ENCODE results near the gene CD200R1L. TPM values are rescaled to one million over a fixed set of nuclear protein-coding genes. Genes with fewer than 3 reads are reported as not detected.

The CD200R1L gene
- total and polyA plus RNA-seq, 12 donors = not detected

DNA sequence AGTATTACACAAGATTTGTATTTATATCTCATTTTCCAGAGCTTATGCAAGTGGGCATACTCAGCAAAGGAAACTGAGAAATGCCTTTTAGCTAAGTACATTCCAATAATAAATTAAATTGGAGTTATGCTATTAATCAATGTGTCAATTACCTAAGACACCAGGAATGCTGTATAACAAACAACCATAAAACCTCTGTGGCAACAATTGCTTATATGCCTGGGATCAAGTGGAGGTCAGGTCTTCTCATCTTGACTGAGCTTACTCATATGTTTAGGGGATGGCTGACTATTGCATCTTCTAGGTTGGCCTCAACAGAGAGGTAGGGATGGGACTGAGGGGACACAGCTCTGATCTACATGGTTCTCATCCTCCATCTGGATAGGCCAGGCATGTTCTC, 30.7 kb downstream of the CD200R1L start:
- Histone ChIP-seq H3K4me3 (no peak overlapping the region), H3K27me3 (no peaks in the 10 kb centered on the region), H3K9me3 (replicated peaks in 1 of 3) (no peaks in the 10 kb centered on the region), H3K4me1 (replicated peaks in 1 of 2) (peaks cover 0 to 8% of the 10 kb centered on the region in 2 donors), H3K27ac (no peak overlapping the region), H3K36me3 (replicated peaks in 1 of 2) (no peaks in the 10 kb centered on the region)
- intact Hi-C loops (cut with DNase I) = loop anchor here (10.0 kb wide), 1 partner anchor 171 kb away; the partner anchor contains the start of gene CCDC80 (in 2 of the 2)
- TF ChIP-seq POLR2A (IDR thresholded peaks at IDR 0.05) = no peak
- TF ChIP-seq, protein P1, sequence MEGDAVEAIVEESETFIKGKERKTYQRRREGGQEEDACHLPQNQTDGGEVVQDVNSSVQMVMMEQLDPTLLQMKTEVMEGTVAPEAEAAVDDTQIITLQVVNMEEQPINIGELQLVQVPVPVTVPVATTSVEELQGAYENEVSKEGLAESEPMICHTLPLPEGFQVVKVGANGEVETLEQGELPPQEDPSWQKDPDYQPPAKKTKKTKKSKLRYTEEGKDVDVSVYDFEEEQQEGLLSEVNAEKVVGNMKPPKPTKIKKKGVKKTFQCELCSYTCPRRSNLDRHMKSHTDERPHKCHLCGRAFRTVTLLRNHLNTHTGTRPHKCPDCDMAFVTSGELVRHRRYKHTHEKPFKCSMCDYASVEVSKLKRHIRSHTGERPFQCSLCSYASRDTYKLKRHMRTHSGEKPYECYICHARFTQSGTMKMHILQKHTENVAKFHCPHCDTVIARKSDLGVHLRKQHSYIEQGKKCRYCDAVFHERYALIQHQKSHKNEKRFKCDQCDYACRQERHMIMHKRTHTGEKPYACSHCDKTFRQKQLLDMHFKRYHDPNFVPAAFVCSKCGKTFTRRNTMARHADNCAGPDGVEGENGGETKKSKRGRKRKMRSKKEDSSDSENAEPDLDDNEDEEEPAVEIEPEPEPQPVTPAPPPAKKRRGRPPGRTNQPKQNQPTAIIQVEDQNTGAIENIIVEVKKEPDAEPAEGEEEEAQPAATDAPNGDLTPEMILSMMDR (IDR thresholded peaks at IDR 0.05) = no peak
- no peak for DNase-seq

DNA sequence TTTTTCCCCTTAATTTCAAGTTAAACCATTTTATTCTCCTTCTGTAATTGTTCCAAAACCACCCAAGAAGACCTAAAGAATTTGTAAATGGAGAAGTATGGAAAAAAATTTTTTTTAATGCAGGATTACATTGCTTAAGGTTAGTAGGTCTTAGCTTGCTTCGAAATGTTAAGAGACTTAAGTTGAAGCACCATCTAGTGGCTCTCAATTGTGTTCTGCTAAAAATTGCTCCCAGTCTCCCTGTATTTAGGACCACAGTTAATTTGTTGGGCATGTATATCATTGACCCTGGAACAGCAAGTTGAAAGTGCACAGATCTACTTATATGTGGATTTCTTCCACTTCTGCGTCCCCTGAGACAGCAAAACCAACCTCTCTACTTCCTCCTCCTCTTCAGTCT, 32.4 kb downstream of the CD200R1L start:
- Histone ChIP-seq H3K36me3 (replicated peaks in 1 of 2) (no peaks in the 10 kb centered on the region), H3K27ac (peak overlapping the region in 1 of 5 donors; percentile 36), H3K27me3 (no peaks in the 10 kb centered on the region), H3K4me1 (replicated peaks in 1 of 2) (peaks cover 0 to 8% of the 10 kb centered on the region in 2 donors), H3K4me3 (no peak overlapping the region), H3K9me3 (replicated peaks in 1 of 3) (no peaks in the 10 kb centered on the region)
- no peak for DNase-seq
- intact Hi-C loops (cut with DNase I) = loop anchor here (10.0 kb wide), 1 partner anchor 169 kb away; the partner anchor contains the start of gene CCDC80 (in 2 of the 2)
- TF ChIP-seq, protein P1 (IDR thresholded peaks at IDR 0.05) = peak in 5 of 6 experiments; percentile 19 to 52 (median 44)
- no peak for TF ChIP-seq POLR2A (IDR thresholded peaks at IDR 0.05)
- 26 to 39% (median 32%) methylated on average over 2 of the region's 2 CpGs for WGBS, 4 donors

DNA sequence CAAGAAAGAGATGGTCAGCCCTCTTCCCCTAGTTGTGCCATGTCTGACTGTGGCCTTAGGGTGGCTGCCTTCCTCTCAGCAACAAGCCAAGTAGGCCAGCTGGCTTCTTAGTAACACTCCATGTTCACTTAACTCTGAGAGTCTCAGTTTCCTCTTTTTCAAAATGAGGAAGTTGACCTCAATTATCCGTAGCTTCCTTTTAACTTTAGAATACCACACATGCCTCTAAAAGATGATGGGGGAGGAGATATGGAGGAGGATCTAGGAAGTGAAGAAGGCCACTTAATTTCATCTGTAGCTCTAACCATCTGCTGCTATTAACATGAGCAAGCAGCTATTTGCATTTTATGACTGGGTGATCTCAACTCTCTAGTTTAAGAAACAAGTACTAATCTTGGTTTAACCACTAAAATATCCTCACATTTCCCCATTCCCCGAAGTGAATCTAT, 32.9 kb downstream of the CD200R1L start:
- H3K9me3 ChIP-seq (replicated peaks in 1 of 3) = no peaks in the 10 kb centered on the region
- peak overlapping the region in 1 of 5 donors; percentile 36 for H3K27ac ChIP-seq
- TF ChIP-seq, protein P1 (IDR thresholded peaks at IDR 0.05) = no peak
- no peak for TF ChIP-seq POLR2A (IDR thresholded peaks at IDR 0.05)
- H3K27me3 ChIP-seq = no peaks in the 10 kb centered on the region
- intact Hi-C loops (cut with DNase I) = loop anchor here (10.0 kb wide), 1 partner anchor 169 kb away; the partner anchor contains the start of gene CCDC80 (in 2 of the 2)
- peaks cover 0 to 8% of the 10 kb centered on the region in 2 donors for H3K4me1 ChIP-seq (replicated peaks in 1 of 2)
- WGBS, 4 donors = 26 to 35% (median 33%) methylated on average over 2 of the region's 2 CpGs
- no peak overlapping the region for H3K4me3 ChIP-seq
- no peaks in the 10 kb centered on the region for H3K36me3 ChIP-seq (replicated peaks in 1 of 2)
- peak in 4 of 7 donors; percentile 25 to 56 (median 32) for DNase-seq

DNA sequence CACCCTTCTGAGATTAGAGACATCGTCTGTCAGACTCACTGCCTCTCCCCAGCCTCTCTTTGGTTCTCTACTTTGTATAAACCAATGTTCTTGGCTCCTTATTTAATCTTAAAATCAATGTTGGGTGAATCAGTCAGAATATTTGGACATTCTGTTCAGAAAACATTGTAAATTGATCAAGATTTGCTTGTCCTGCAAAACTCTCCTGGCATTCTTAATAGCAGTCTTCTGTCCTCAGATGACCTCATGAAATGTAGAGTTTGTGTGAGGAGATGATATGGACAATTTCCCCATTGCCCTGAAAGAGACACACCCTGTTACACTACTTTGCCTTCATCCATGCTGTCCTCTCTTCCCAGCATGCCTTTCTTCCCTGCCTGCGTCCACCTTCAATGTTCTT, 33.6 kb downstream of the CD200R1L start:
- TF ChIP-seq, protein P1 (IDR thresholded peaks at IDR 0.05) = no peak
- TF ChIP-seq POLR2A (IDR thresholded peaks at IDR 0.05) = no peak
- 79 to 91% (median 86%) methylated on average over 2 of the region's 2 CpGs for WGBS, 4 donors

More for the DNA sequence above, 33.6 kb downstream of the CD200R1L start:
- Histone ChIP-seq H3K27ac (no peak overlapping the region), H3K9me3 (replicated peaks in 1 of 3) (no peaks in the 10 kb centered on the region), H3K27me3 (no peaks in the 10 kb centered on the region), H3K4me3 (no peak overlapping the region), H3K36me3 (replicated peaks in 1 of 2) (no peaks in the 10 kb centered on the region), H3K4me1 (replicated peaks in 1 of 2) (peaks cover 0 to 8% of the 10 kb centered on the region in 2 donors)
- intact Hi-C loops (cut with DNase I) = loop anchor here (10.0 kb wide), 1 partner anchor 168 kb away; the partner anchor contains the start of gene CCDC80 (in 2 of the 2)
- no peak for DNase-seq
